ENCODE measurements around the gene ASB13. TPM values are rescaled to one million over a fixed set of nuclear protein-coding genes. Genes with fewer than 3 reads are reported as not detected.

Gene ASB13
- total RNA-seq, 2 donors from 2014 or later: 12.8 to 13.5 TPM

DNA sequence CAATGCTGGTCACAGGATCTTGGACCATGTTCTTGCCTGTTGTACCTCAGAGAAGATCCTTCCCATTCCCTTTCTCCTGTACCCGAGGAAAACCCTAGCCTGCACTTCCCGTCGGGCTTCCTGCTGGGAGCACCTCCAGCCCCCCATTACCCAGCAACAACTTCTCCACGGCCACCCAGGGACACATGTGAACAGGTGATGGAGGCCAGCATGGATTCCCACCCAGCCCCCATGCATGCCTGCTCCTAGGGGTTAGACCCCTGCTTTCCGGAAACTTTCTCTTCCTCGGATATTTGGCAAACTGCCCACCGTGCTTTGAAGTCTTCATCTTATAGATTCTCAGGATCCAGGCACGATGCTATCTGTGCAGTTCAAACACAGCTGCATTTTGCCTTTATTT, 74.3 kb downstream of the ASB13 start:
- Mint-ChIP-seq H3K4me3 (no peak overlapping the region), H3K27me3 (ENCODE audit: insufficient read depth) (peaks cover 3% of the 10 kb centered on the region), H3K36me3 (ENCODE audit: low read depth) (no peaks in the 10 kb centered on the region), H3K9me3 (no peaks in the 10 kb centered on the region), H3K4me1 (peaks cover 12% of the 10 kb centered on the region), H3K27ac (no peak overlapping the region)
- TF ChIP-seq, protein P1, sequence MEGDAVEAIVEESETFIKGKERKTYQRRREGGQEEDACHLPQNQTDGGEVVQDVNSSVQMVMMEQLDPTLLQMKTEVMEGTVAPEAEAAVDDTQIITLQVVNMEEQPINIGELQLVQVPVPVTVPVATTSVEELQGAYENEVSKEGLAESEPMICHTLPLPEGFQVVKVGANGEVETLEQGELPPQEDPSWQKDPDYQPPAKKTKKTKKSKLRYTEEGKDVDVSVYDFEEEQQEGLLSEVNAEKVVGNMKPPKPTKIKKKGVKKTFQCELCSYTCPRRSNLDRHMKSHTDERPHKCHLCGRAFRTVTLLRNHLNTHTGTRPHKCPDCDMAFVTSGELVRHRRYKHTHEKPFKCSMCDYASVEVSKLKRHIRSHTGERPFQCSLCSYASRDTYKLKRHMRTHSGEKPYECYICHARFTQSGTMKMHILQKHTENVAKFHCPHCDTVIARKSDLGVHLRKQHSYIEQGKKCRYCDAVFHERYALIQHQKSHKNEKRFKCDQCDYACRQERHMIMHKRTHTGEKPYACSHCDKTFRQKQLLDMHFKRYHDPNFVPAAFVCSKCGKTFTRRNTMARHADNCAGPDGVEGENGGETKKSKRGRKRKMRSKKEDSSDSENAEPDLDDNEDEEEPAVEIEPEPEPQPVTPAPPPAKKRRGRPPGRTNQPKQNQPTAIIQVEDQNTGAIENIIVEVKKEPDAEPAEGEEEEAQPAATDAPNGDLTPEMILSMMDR (conservative IDR thresholded peaks at IDR 0.05): no peak
- Histone ChIP-seq H3K4me1 (ENCODE audit: control insufficient read depth, insufficient read depth, low read length) (peaks cover 1% of the 10 kb centered on the region), H3K9me3 (ENCODE audit: control insufficient read depth, low read length) (no peaks in the 10 kb centered on the region), H3K27ac (ENCODE audit: low read depth, low read length) (no peak overlapping the region), H3K9ac (ENCODE audit: extremely low read depth, low read length, poor library complexity, severe bottlenecking) (no peak overlapping the region), H3K36me3 (ENCODE audit: control insufficient read depth, insufficient read depth, low read length) (no peaks in the 10 kb centered on the region), H3K4me3 (ENCODE audit: low read length) (no peak overlapping the region), H3K27me3 (ENCODE audit: control insufficient read depth, insufficient read depth, low read length, poor library complexity, severe bottlenecking) (no peaks in the 10 kb centered on the region)
- WGBS, 2 experiments (ENCODE audit: insufficient coverage in 1 of 2, insufficient read length in 1 of 2): 93 to 96% methylated on average over 3 to 8 of the region's 8 CpGs
- no peak for DNase-seq

DNA sequence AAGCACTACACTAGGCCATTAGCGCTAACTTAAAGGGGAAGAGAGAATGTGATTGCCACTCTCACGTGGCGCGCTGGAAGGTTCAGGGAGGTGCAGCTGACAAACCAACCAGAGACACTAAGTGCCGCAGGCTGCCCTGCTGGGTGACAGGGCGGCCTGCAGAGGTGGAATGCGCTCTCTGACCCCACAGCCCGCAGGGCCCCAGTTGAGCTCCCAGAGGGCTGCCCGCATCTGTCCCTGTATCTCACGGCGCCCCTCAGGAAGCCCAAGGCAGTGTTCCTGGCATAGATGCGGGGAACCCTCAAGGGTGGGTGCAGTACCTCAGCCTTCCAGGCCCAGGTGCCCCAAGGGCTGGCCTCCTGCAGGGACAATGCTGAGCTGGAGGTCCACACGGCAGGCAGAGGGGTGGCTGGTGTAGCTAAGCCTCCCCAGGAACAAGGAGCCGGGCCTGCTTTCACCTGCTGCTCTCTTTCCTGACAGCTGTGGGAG, 75.0 kb downstream of the ASB13 start:
- no peaks in the 10 kb centered on the region for H3K9me3 ChIP-seq (ENCODE audit: control insufficient read depth, low read length)
- no peak overlapping the region for H3K27ac Mint-ChIP-seq
- H3K4me3 Mint-ChIP-seq: no peak overlapping the region
- no peaks in the 10 kb centered on the region for H3K36me3 Mint-ChIP-seq (ENCODE audit: low read depth)
- no peak overlapping the region for H3K9ac ChIP-seq (ENCODE audit: extremely low read depth, low read length, poor library complexity, severe bottlenecking)
- peaks cover 5% of the 10 kb centered on the region for H3K4me1 ChIP-seq (ENCODE audit: control insufficient read depth, insufficient read depth, low read length)
- peaks cover 3% of the 10 kb centered on the region for H3K27me3 Mint-ChIP-seq (ENCODE audit: insufficient read depth)
- DNase-seq: peak; percentile 64
- H3K36me3 ChIP-seq (ENCODE audit: control insufficient read depth, insufficient read depth, low read length): no peaks in the 10 kb centered on the region
- WGBS, 2 experiments (ENCODE audit: insufficient coverage in 1 of 2, insufficient read length in 1 of 2): 75 to 83% methylated on average over 13 to 14 of the region's 14 CpGs
- TF ChIP-seq, protein P1 (conservative IDR thresholded peaks at IDR 0.05): no peak
- H3K27ac ChIP-seq (ENCODE audit: low read depth, low read length): no peak overlapping the region
- peaks cover 19% of the 10 kb centered on the region for H3K4me1 Mint-ChIP-seq
- no peak overlapping the region for H3K4me3 ChIP-seq (ENCODE audit: low read length)
- no peaks in the 10 kb centered on the region for H3K27me3 ChIP-seq (ENCODE audit: control insufficient read depth, insufficient read depth, low read length, poor library complexity, severe bottlenecking)
- no peaks in the 10 kb centered on the region for H3K9me3 Mint-ChIP-seq

DNA sequence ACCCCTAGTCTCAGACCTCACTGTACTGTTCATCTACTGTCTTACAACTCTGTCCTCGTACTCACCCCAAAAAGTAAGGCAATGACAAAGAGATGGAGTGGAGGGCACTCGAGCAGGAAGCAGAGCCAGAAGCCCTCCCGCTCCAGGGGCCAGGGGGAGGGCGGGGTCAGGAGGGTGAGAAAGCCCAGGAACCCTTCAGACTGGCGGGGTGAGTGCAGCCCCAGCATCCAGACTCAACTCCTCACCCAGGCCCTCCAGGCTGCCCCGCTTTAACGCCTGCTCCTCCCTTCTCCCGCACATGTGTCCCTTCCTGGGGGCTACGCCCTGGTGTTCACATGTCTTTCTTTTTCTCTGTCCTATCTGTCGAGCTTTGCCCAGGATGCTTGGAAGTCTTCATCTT, 75.6 kb downstream of the ASB13 start:
- Mint-ChIP-seq H3K4me3 (no peak overlapping the region), H3K27me3 (ENCODE audit: insufficient read depth) (peaks cover 3% of the 10 kb centered on the region), H3K36me3 (ENCODE audit: low read depth) (no peaks in the 10 kb centered on the region), H3K4me1 (peaks cover 25% of the 10 kb centered on the region), H3K9me3 (no peaks in the 10 kb centered on the region), H3K27ac (no peak overlapping the region)
- TF ChIP-seq, protein P1 (conservative IDR thresholded peaks at IDR 0.05): no peak
- DNase-seq: no peak
- no peak overlapping the region for H3K27ac ChIP-seq (ENCODE audit: low read depth, low read length)
- H3K4me1 ChIP-seq (ENCODE audit: control insufficient read depth, insufficient read depth, low read length): peaks cover 5% of the 10 kb centered on the region
- no peaks in the 10 kb centered on the region for H3K36me3 ChIP-seq (ENCODE audit: control insufficient read depth, insufficient read depth, low read length)
- no peaks in the 10 kb centered on the region for H3K9me3 ChIP-seq (ENCODE audit: control insufficient read depth, low read length)
- 88 to 90% methylated on average over 8 to 10 of the region's 10 CpGs for WGBS, 2 experiments (ENCODE audit: insufficient coverage in 1 of 2, insufficient read length in 1 of 2)
- no peak overlapping the region for H3K4me3 ChIP-seq (ENCODE audit: low read length)
- no peaks in the 10 kb centered on the region for H3K27me3 ChIP-seq (ENCODE audit: control insufficient read depth, insufficient read depth, low read length, poor library complexity, severe bottlenecking)
- H3K9ac ChIP-seq (ENCODE audit: extremely low read depth, low read length, poor library complexity, severe bottlenecking): no peak overlapping the region

Measured in endodermal cell (in vitro differentiated cells).